GM18508 (cell line): ENCODE data around the gene PRMT5.

Experiments used
- ATAC-seq: cut with Tn5 transposase; IDR thresholded peaks from one replicate; pipeline ENCODE4 v1.9.1; 2021; ENCODE audit warnings: moderate number of reproducible peaks; ENCODE audit not compliant: insufficient read depth, unreplicated experiment

The PRMT5 gene

DNA sequence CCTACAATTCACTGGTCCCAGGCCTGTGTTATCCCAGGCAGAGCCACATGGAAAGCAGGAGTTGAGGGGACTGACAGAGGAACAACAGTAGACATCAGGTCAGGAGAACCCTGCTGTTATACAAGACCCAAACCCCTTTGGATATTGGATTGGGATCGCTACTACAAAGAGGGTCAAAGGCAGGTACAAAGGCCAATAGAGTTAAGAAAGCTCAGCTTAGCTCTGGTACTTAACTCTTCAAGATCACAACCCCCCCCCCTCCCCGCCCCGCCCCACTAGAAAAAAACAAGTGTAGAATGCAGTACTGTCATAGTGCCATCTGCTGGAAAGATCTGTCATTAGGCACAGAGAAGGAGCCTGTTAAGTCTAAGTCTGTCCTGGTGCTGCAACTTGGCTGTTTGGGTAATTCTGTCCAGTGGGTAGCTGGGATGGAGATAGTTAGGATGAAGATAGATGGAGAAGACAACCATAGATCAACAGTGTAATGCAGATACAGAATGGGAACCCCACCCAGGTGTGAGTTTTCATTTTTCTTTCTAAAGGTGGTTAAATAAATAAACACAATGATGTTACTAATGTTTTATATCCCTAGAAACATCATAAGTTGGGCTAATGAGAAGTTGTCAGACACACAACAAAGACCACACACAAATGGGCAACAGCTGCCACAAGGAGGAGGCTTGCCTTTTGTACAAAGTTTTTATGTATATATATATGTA lies 28.9 kb downstream of the PRMT5 start:
- ATAC-seq = no peak

DNA sequence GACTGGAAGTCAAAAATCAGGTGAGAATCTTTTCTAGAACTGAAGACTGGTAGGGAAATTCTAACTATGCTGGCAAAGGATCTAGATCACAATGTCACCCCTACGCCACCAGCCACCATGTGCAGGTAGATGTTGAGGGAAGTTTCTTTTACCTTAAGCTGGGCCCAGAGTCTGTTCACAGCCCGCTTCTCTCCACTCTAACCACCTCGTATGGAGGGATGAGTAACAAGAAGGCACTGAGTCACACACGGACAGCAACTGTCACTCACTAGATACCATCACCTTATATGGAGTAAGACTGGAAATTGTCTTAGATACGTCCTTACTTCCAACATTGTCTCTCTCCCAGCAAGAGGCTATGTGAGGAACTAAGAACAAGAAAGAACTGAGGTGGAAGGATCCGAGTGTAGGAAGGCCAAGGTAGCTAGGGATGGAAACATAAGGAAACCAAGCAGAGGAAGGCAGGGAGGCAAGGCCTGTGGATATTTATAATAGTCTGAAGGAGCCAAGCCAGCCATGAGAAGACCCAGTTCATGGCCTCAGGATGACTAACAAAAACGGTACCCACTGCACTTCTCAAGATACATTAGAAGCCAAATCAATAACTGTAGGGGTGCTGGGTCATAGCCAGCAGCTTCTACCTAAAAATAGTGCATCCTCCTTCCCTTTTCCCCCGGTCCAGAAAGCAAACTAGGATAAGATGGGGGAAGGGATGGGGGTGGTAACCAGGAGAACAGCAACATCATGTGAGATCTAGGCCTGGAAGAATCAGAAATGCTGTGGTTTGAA lies 30.7 kb downstream of the PRMT5 start:
- no peak for ATAC-seq

DNA sequence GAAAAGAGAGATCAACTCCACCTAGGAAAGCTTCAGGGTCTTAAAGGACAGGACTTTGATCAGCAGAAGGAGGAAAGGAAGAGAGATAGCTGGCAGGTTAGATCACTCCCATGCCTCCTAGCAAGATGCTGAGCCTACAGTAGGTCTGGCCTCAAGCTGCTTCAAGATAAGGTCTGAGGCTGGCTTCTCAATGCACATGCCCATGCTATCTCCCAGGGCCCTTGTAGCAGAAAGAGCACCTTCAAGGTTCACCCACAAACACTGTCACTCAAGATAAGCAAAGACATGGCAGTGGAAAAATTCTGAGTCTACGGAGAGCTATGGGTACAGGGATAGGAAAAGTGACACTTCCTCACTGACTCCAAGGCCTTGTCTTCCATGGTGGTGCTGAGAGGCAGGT lies 31.8 kb downstream of the PRMT5 start:
- no peak for ATAC-seq

DNA sequence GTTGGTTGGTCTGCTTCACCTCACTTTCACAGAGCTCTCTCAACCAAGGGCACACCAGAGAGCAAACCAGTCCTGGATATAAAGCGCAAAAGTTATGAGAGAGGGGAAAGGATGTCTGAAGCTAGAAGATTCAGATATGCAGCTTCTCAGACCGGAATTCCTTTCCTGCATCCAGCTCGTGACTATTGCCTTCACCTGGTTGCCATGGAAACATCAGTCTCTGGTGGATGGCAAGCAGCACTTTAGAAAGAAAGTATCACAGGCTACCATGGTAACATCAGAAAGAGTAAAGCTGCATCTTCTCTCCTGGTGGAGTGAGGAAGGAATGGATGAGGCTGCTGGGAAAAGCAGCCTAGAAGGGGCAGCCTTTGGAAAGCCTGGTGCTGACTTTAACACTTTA lies 32.4 kb downstream of the PRMT5 start:
- no peak for ATAC-seq

DNA sequence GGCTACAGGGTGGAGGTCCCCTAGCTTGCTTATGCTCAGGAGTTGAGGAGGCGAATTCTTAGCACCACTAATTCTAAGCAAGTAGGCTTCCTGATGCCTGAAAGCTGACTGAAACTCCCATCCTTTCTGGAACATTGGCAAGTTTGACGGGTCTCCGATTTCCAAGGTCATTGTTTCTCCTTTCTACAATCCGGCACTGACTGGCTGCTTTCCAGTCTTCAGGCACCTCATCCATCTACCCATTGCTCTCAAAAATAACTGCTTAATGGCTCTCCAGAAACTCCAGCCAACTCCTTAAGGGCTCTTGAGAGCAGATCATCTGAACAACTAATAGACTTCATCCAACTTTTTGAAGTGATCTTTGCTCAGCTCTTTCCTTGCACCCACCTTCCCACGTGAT lies 32.8 kb downstream of the PRMT5 start:
- no peak for ATAC-seq

DNA sequence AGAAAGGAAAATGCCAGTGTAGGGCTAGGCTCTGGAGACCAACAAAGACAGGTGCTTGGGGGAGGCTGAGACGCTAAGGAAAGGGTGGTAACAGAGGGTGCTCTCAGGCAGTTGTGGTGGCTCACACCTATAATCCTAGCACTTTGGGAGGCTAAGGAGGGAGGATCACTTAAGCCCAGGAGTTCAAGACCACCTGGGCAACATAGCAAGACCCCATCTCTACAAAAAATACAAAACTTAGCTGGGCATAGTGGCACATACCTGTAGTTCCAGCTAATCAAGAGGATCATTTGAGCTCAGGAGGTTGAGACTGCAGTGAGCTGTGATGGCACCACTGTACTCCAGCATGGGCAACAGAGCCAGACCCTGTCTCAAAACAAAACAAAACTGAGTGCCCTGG lies 33.8 kb downstream of the PRMT5 start:
- no peak for ATAC-seq

DNA sequence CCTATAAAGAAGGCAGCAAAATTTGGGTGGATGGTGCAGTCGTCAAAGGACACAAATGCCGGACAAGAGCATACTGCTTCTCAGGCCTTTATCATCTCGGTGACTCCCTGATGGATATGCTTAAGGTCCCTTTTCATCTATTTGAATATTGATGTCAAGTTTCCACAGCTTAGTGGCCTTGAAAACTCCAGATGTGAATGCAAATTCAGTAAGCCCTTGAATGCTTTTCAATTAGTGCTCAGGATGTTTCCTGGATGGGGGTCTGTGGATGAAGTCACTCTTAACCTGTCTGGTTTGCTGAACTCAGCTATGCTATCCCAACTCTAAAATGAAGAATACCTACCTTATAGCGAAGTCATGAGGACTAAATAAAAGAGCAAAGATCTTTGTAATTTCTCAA lies 35.5 kb downstream of the PRMT5 start:
- no peak for ATAC-seq

DNA sequence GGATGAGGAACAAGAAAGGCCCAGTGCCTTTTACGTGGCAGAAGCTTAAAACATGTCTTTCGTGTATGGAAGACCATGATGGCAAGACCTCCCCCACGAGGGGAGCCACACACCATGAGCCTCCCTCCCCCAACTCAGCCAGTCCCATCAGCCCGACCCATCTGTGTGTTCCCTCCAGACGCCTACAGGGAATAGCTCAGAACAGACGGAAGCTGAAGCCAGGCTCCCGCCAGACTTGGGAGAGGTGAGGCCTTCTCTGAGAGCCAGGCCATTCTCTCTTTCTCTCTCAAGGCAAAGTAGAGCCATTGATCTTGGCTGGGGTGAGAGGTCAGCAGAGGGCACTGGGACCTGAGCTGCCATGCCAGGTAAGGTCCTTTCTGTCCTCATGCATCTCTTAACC lies 36.7 kb downstream of the PRMT5 start:
- no peak for ATAC-seq

DNA sequence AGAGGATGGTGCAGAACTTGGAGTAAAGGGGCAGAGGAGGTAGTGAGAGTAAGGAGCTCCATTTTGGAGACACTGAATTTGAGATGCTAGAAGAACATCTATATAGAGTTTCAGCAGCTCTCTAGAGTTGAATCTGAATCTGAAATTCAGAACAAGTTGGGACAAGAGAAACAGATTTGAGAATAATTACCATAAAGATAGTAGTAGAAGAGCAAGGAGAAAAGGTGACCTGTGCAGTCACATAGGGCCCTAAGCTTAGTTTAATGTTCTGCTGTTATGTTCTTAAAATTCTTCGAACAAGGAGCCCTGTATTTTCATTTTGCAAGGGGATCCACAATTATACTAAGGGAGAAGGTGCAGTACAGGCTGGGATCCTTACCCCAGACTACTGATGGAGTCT lies 38.8 kb downstream of the PRMT5 start:
- ATAC-seq = no peak

DNA sequence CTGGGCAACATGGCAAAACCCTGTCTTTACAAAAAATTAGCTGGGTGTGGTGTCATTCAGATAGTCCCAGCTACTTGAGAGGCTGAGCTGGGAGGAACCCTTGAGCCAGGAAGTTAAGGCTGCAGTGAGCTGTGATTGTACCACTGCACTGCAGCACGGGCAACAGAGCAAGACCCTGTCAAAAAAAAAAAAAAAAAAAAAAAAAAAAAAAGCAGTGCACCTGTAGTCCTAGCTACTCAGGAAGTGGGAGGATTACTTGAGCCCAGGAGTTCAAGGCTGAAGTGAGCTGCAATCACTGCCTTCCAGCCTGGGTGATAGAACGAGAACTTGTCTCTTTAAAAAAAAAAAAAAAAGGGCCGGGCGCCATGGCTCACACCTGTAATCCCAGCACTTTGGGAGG lies 40.5 kb downstream of the PRMT5 start:
- ATAC-seq = no peak

DNA sequence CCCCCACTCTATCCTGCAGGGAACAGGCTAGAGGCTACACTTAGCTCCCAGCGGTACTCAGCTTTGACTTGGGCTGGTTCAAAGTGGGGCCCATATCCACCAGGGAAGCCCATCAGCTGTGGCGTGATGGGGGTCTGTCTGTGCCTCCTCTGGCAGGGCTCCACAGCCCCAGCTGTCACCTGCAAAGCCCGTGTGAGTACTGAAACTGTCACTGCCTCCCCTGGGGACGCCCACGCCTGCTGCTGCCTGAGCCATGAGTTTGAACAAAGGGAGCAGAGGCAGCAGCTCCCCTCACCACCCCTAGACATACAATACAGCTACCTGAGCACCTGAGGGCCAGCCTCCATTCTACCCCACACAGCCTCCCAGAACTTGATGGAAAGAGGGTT lies 41.2 kb downstream of the PRMT5 start:
- no peak for ATAC-seq

DNA sequence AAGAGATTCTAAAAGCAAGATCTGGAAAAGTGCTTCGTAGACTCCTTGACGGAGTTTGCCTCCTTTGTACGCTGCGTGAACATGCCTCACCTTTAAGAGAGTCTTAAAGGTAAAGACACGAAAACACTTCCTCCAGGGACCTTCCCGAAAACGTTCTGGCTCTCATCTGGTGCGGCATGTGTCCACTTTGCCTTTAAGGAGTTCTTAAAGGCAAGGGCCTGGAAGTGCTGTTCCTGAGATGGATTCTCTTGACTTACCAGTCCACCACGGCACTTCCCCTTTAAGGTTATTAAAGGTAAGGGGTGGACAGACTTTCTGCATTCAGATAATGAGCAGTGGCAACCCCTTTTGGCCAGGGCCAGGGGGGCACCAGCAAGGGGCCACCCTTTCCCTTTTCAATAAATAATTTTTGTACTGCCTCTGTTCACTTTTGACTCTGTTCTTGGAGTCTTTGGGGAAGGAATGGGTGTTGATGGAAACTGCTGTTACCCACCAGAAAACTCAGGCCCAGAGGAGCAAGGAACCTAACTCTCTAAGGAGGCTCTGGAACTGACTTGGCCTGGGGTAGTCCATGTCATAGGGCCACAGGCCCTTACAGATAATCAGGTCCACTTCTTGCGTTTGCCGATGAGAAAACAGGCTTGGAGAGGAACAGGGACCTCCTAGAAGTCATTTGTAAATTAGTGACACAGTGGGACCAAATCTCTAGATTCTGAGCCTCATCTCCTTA lies 41.8 kb downstream of the PRMT5 start:
- ATAC-seq = no peak

DNA sequence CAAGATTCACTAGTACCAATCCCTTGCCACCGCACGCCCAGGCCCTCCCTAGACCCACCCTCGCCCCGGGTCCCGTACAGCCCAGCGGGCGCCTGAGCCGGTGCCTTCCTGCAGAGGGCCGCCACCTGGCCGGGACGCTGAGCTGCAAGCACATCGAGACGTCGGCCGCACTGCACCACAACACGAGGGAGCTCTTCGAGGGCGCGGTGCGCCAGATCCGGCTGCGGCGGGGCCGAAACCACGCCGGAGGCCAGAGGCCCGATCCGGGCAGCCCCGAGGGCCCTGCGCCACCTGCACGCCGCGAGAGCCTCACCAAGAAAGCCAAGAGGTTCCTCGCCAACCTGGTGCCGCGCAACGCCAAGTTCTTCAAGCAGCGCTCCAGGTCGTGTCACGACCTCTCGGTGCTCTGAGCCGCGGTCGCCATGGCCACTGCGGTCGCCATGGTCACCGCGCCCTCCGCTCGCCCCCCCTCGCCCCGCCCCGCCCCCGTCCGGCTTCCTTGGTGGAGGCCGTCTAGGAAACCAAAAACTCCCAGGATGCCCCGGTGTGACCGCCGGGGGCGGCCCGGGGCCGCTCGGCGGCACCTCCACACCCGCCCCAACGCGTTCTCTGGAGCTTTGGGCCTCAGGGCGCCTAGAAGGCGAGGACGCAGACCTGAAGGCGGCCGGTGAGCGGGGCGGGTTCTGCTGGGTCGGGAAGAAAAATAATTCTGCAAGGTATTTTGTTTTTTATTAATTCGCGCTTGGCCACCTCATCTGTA lies 42.5 kb downstream of the PRMT5 start:
- ATAC-seq = no peak

DNA sequence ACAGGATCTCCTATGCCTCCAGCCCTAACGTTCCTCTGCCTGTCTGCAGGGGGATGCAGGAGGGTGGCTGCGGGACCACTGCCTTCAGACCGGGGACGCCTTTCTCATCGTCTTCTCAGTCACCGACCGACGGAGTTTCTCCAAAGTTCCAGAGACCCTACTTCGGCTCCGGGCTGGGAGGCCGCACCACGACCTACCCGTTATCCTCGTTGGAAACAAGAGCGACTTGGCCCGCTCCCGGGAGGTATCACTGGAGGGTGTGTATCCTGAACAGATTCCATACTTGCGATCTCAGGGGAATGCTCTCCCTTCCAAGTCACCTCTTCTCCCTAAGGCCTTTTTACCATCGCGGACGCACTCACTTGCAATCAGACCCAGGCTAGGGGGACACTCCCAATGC lies 43.2 kb downstream of the PRMT5 start:
- no peak for ATAC-seq

DNA sequence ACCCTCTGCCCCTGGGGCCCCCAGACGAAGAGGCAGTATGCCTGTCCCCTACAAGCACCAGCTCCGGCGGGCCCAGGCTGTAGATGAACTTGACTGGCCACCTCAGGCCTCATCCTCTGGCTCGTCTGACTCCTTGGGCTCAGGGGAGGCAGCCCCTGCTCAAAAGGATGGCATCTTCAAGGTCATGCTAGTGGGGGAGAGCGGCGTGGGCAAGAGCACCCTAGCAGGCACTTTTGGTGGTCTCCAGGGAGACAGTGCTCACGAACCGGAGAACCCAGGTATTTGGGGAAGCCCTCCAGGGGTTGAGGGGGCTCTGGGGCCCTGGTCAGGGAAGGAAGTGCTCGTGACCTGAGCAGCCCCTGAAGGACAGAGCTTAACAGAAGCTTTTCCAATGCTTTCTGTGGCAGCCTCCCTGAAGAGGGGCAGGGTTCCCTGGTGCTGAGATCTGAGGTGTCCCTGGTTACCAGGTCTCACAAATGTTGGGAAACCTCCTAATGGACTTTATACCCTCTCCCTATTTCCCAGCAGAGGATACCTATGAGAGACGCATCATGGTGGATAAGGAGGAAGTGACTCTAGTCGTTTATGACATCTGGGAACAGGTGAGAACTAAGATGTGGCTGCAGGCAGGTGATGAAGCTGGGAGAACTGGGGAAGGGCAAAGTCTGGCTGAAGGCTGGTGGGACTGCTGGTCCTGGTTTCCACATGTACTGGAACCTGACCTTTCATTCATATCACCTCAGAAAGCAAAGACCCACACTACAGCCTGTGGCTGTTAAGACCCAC lies 44.2 kb downstream of the PRMT5 start:
- no peak for ATAC-seq

DNA sequence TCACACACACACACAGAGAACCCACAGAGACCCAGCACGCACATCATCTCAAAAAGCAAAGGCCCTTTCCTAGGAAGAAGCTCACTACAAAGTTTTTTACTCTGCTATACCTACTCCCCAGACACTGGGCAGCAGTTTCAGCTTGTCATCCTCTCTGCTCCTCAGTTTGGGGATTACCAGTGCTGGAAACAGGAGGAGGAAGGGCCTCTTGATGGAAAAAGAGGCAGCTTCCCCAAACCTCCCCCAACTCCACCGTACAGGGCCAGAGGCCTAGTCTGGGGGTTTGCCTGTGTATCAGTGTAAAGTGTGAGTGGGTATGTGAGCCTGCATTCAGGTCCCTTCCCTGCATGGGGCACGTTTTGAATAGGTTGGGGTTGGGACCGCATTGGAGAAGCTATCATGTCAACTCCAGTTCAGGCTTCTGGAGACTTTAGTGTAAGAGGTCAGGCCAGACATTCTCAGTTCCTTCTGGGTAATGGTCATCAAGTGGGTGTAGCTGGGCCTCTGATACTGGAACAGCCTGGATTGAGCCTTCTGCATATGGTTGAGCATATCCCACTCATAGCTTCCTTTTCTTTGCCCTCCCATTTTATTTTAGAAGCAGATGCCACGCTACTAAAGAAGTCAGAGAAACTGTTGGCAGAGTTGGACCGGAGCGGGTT lies 45.0 kb downstream of the PRMT5 start:
- ATAC-seq = no peak

DNA sequence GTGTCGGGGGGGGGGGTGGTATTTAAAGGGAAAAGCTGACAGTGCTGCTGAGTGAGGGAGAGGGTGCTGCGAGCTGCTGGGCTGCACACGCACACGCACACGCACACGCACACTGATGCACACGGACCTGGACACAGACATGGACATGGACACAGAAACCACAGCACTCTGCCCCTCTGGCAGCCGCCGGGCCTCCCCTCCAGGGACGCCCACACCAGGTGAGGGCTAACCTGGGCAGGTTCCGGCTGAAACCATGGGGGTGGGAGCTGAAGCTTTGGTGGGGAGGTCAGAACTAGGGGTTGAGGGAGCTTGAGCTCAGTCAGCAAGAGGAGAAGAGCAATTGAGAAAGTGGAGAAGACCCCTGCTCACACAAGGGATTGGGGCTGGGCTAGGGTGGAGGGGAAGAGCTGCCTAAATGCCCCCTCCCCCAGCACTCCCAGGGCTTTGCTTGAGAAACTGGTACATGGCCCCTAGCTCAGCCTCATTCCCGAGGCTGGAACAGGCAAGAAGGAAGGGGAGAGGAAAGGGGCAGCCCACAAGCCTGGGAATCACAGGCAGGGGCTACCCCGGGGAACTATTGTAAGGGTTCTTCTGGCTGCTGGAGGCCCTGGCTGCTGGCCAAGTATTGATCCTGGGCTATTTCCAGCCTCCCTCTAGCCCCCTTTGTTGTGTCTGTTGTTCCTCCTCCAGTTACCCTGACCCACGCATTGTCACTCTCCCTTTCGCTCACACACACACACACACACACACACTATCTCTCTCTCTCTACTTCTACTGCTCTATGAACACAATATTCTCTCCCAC lies 45.8 kb downstream of the PRMT5 start, which contains the start of gene REM2:
REM2 (plus strand) TSS at position 50 of the 804 bp plus-strand sequence; CDS start at position 116, 66 bp downstream.
- no peak for ATAC-seq

DNA sequence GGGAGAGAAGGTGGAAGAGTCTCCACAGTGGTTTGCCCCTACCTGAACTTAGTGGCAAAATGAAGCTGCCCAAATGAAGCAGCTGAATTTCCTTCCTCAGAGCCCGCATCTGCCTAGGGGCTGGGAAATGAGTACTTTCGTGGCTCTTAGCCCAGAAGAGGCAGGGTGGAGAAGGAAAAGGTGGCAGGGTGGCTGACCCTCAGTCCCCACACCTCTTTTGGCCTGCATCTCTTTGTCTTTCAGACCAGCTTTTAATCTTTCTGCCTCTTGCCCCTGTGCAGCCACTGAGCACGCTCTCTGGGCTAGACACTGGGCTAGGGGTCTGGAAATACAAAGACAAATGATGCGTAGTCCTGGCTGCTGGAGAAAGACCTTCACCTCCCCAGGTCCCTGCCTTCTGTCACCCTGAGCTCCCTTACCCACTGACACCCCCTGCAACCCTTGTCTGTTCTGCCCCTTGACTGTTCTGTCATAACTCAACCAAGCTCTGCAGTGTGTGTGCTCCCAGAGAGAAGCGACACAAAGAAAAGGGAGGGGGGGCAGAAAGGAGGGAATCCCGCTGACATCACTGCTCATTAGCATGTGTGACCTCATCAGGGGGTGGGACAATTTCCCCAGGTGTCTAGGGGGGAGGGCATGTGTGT lies 46.5 kb downstream of the PRMT5 start:
- ATAC-seq = no peak
